HEK293T (cell line): ENCODE results near the gene HES2.
"Not testable (repeated sequence)": the region's sequence is repeated elsewhere in the genome, so short reads cannot be mapped to it uniquely, and the experiment has no call there.

Source experiments
- BHLHE40 ChIP-seq: fragments of 450-650 bp; IDR thresholded peaks from 2 replicates; pipeline ENCODE4 v1.6.1; 2016; ENCODE audit warnings: mild to moderate bottlenecking, moderate library complexity, borderline replicate concordance
- CTBP1 ChIP-seq: fragments of 450-650 bp; IDR thresholded peaks from 2 replicates; pipeline ENCODE4 v1.6.1; 2016; ENCODE audit warnings: borderline replicate concordance
- FOXK2 ChIP-seq: fragments of 450-650 bp; IDR thresholded peaks from 2 replicates; pipeline ENCODE4 v1.6.1; 2016; ENCODE audit warnings: mild to moderate bottlenecking
- FOXM1 ChIP-seq: fragments of 450-650 bp; IDR thresholded peaks from 2 replicates; pipeline ENCODE4 v1.6.1; 2017; ENCODE audit warnings: mild to moderate bottlenecking, borderline replicate concordance
- LEF1 ChIP-seq: fragments of 450-650 bp; IDR thresholded peaks from 2 replicates; pipeline ENCODE4 v1.6.1; 2017; ENCODE audit warnings: mild to moderate bottlenecking, borderline replicate concordance
- NFRKB ChIP-seq: fragments of 450-650 bp; IDR thresholded peaks from 2 replicates; pipeline ENCODE4 v1.6.1; 2016; ENCODE audit warnings: mild to moderate bottlenecking, moderate library complexity
- SP1 ChIP-seq: fragments of 450-650 bp; IDR thresholded peaks from 2 replicates; pipeline ENCODE4 v1.6.1; 2017
- TARDBP ChIP-seq: fragments of 450-650 bp; IDR thresholded peaks from 2 replicates; pipeline ENCODE4 v1.6.1; 2016

- TF ChIP-seq FOXK2, BHLHE40, SP1, FOXM1, NFRKB, TARDBP, CTBP1, LEF1: not testable (repeated sequence)
These were observed 16.6 kb upstream of the HES2 start for GRCh38 chr1:6436277-6436676.
